Mammary epithelial cell (primary cell): ENCODE measurements around the gene CAMTA1.

Experiments used
- CTCF ChIP-seq, 2 donors: IDR thresholded peaks in 1 of 2; conservative IDR thresholded peaks in 1 of 2; 2 replicates each; pipeline ENCODE4 v1.5.1; 2011 to 2012; ENCODE audit warnings: inconsistent platforms in 2 of 2, low read length in 2 of 2, mild to moderate bottlenecking in 2 of 2, control low read depth in 1 of 2, low read depth in 1 of 2; ENCODE audit not compliant: insufficient read depth in 1 of 2; ENCODE audit errors: extremely low read depth in 1 of 2
- EZH2 ChIP-seq: IDR thresholded peaks from 2 replicates; pipeline ENCODE4 v1.6.1; 2012; ENCODE audit warnings: low read length, inconsistent platforms, borderline replicate concordance

GRCh38 chr1:7488475-7488842, 703.2 kb downstream of the CAMTA1 start:
- TF ChIP-seq CTCF (conservative IDR thresholded peaks at IDR 0.05 in 1 of 2, IDR thresholded peaks at IDR 0.05 in 1 of 2; ENCODE audit: extremely low read depth in 1 of 2, insufficient read depth in 1 of 2, low read depth in 1 of 2, low read length in 2 of 2) = no peak
- TF ChIP-seq EZH2 = no peak
